ENCODE results near the gene TMEM175. TPM values are rescaled to one million over a fixed set of nuclear protein-coding genes. Genes with fewer than 3 reads are reported as not detected.

The TMEM175 gene
- total RNA-seq, 1 donor: 28.3 TPM

GRCh38 chr4:898869-899555, 33.2 kb upstream of the TMEM175 start:
- DNase-seq (ENCODE audit: low read depth in 2 of 3, low spot score in 2 of 3): no peak

DNA sequence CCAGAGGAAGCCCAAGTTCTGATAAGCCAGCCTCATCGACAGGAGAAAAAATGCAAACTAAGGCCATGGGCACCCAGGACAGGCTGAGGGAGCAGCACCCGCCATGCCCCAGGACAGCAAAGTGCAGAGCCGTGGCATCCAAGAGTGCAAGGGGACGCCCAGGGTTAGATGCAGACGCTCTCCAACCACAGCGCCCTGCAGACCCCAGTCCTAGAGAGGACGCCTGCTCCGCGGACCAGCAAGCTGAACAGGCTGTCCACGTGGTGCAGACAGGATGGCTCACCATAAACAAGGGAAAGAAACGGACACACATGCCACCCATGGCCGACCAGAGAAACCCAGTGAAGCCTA, 32.7 kb upstream of the TMEM175 start:
- no peak for DNase-seq (ENCODE audit: low read depth in 2 of 3, low spot score in 2 of 3)

DNA sequence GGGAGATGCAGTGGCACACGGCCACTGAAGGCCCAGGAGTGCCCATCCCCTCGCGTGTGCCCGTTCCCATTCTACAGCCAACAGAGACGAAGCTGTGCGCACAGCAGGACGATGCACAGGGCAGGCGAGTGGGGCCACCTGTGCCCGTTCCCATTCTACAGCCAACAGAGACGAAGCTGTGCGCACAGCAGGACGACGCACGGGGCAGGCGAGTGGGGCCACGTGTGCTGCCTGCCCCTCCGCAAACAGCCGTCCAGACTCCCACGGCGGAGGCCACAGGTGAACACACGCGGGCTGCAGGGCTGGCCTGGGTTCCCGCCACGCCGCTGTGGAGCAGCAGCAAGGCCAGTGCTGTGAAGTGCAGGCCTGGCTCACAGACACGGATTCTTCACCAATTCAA, 32.2 kb upstream of the TMEM175 start:
- DNase-seq (ENCODE audit: low read depth in 2 of 3, low spot score in 2 of 3): no peak

GRCh38 chr4:900721-901120, 31.5 kb upstream of the TMEM175 start:
- no peak for DNase-seq (ENCODE audit: low read depth in 2 of 3, low spot score in 2 of 3)

DNA sequence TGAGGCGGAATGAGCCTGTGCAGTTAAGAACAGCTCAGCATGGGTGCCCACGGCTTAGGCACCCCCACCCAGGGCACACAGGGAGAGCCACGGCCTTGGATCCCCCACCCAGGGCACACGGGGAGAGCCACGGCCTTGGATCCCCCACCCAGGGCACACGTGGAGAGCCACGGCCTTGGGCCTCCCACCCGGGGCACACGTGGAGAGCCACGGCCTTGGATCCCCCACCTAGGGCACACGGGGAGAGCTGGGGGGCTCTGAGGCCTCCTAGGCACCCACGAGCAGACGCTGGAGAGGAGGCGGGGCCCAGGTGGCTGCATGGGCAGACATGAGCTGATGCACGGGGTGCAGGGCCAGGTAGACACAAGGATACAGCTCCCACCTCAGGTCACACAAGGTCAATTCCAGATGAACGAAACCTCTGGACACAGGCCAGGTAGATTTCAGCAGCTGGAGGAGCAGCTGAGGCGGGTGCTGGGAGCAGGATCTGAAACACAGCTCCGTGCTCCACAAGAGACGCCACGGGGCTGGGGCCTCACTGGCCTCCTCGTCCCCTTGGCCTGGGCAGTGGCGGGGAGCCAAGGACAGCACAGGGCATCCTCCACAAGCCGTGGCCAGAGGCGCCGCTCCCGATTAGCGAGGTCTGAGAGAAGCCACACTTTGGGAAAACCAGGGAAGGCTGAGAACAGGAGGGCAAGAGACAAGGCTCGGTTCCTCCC, 30.9 kb upstream of the TMEM175 start:
- no peak for DNase-seq (ENCODE audit: low read depth in 2 of 3, low spot score in 2 of 3)

DNA sequence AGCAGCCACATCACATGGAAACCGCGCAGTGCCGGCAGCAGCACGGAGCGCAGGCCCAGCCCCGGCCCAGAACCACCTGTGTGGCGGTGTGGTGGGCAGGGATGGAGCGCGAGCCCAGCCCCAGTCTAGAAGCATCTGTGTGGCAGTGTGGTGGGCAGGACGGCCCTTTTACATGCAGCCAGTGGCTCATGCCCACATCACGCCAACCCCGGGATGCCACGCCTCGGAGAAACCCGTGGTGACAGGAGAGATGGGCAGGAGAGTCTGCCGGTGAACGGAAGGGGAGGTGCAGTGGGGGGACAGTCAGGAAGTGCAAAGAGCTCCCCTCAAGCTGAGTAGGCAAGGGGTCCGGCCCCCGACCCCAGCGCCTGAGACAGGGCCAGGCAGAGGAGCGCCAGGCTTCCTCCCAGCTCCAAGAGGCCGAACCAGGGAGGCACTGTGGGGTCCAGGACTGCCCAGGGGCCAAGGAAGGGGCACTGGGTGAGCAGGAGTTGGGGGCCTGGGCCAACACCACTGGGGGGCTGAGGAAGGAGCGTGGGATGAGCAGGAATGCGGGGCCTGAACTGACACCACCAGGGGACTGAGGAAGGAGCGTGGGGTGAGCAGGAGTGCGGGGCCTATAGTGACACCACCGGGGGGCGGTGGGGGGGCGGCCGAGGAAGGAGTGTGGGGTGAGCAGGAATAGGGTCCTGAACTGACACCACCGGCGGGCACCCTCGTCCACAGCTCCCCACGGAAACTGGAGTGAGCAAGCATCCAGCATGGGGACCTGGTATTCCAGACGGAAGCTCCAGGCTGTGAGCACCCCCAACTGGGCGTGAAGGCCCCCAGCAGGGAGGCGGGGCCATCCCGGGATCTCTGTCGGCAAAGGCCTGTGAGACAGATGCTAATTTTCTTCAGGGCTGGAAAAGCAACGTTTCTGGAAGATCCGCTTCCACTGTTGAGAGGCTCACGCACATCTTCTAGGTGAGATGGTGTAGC, 28.9 kb upstream of the TMEM175 start:
- DNase-seq (ENCODE audit: low read depth in 2 of 3, low spot score in 2 of 3): no peak

DNA sequence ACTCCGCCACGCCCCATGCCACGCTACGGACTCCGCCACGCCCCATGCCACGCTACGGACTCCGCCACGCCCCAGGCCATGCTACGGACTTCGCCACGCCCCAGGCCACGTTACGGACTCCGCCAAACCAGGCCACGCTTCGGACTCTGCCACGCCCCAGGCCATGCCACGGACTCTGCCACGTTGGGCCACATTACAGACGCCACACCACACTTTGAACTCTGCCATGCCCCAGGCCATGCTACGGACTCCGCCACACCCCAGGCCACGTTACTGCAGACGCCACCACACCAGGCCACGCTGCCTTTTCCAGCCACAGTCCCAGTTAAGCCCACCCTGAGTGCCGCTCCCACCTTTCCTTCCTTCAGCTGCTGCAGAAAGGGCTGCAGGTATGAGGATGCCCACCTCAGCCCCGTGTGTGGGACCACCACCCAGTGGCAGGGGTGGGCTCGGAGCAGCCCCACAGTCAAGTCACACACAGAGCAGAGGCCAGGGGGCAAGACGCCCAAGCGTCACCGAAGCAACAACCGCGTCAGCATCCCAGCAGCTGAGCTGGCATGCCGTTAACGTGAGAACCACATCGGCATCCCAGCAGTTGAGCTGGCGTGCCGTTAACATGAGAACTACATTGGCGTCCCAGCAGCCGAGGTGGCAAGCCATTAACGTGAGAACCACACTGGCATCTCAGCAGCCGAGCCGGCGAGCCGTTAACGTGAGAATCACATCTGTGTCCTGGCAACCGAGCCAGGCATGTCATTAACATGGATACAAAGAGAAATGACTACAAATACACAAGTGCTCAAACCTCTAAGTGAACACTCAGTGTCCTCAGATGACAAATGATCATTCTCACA, 26.5 kb upstream of the TMEM175 start:
- DNase-seq (ENCODE audit: low read depth in 2 of 3, low spot score in 2 of 3): no peak

DNA sequence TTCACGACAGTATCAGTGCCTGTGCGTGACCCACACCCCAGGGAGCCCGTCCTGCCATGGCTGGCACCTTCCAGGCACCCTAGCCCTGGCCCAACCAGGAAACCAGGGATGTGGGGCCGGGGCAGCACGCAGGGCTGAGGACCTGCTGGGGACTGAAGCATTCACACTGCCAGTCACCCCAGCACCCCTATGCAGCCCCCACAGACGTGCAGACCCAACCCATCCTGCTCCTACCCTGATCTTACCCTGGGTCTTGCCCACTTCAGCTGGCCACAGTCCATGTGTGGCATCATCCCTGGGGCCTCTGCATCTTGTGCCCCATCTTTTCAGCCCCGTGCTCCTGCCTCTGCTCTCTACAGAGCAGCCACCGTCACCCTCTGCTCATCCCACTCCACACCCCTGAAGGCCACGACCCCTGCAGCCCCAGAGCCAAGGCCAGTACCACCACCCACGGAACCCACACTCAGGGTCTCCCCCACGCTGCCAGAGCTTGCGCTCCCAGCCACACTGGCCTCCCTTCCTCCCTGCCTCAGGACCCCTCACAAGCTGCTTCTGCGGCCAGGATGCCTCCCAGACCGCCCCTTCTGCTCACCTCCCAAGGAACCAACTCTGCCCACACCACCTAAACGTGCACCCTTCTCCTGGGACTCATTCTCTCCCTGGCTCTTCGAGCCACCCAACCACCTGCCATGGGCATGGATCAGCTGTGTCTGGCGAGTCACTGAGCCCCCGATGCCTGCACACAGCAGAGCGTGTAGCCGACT, 25.7 kb upstream of the TMEM175 start:
- no peak for DNase-seq (ENCODE audit: low read depth in 2 of 3, low spot score in 2 of 3)

DNA sequence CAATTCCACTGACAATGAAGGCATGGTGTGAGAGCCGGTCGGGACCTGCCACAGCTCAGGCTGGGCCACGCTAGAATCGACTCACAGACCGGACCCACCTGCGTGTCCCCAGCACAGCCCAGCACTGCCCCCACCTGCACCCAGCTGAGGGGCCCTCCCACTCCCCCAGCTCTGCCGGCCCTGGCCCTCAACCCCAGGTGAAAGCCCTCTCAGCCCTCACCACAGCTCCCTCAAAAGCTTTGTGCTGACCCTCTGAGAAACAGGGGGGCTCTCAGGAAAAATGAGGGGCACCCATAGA, 25.2 kb upstream of the TMEM175 start:
- no peak for DNase-seq (ENCODE audit: low read depth in 2 of 3, low spot score in 2 of 3)

GRCh38 chr4:907691-908425, 24.4 kb upstream of the TMEM175 start:
- DNase-seq (ENCODE audit: low read depth in 2 of 3, low spot score in 2 of 3): no peak

GRCh38 chr4:909131-909571, 23.1 kb upstream of the TMEM175 start:
- no peak for DNase-seq (ENCODE audit: low read depth in 2 of 3, low spot score in 2 of 3)

DNA sequence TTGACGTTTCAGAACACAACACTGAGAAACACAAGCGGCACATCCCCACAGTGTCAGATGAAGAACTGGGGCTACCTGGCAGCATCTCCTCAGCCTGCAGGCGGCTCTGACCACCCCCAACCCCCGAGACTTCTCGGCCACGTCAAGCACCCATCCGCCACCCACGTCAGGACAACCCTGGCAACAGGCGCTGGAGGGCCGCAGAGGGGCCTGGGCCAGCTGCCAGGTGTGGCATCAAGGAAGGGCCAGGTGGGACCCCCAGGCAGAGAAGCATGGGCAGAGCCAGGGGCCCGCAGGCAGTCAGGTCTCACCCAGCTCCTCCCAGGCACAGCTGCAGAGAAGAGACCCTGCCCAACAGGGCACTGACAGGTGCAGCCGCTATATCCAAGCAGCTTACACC, 22.4 kb upstream of the TMEM175 start:
- no peak for DNase-seq (ENCODE audit: low read depth in 2 of 3, low spot score in 2 of 3)

DNA sequence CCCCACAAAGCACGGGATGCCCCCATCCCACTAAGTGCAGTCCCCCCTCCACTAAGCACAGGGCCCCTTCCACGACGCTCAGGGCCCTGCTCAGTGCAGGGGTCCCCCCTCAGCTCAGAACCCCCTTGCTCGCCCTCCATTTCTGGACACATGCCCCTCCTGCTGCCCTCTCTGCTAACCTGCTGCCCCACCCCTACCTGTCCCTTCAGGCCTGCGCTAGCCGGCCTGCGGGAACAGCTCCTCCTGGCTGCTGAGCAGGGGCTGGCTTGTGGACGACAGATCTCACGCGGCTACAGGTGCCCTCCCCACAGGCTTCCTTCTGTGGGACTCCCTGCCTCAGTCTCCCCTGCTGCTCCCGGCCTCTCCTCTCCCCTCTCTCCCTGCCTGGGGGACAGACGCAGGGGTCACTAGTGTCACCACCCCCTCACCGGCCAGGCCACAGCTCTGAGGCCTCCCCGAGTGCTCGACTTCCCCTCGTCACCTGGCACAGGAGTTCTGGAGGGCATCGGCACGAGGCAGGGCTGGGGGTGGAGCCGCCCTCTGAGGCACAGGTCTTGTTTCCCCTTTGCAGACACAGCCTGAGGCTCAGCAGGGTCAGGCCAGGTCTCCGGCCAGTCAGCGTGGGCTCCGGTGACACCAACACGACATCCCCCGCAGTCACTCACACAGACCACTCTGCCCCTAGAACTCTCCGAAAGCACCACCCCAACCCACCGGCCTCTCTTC, 21.7 kb upstream of the TMEM175 start:
- DNase-seq (ENCODE audit: low read depth in 2 of 3, low spot score in 2 of 3): no peak

- DNase-seq (ENCODE audit: low read depth in 2 of 3, low spot score in 2 of 3): no peak
These were observed 21.0 kb upstream of the TMEM175 start for GRCh38 chr4:911221-911751.

GRCh38 chr4:911871-912490, 20.3 kb upstream of the TMEM175 start:
- no peak for DNase-seq (ENCODE audit: low read depth in 2 of 3, low spot score in 2 of 3)

DNA sequence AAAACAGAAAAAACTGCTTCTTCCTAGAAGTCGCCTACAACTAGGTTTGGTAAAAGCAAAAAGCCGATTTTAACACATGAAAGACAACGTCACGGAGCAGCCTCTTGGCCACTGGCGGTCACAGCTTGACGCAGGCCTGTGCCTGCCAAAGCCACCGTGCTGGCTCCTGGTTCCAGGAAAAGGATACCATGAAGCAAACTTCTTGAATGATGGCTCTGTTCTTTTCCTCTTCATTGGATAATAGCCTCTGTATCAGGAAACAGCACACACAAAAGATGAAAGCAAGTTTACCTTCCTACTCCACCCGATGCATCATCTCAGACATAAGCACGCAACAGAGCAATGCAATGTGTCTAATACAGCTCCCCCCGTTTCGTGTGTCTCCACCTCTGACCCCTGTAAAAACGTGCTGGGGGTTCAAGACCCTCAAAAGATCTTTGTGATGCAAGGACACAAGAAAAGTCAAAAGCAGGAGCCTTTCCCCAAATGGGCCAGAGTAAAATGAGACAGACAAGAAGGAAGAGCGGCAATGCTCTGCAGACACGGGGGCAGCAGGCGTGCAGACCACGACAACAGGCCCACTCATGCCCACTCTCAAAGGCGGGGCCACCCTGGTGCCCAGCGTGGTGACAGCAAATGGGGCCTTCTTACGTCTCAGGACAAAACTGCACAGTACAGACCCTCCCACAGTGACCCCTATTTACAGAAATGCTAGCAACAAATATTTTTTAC, 19.5 kb upstream of the TMEM175 start:
- no peak for DNase-seq (ENCODE audit: low read depth in 2 of 3, low spot score in 2 of 3)

DNA sequence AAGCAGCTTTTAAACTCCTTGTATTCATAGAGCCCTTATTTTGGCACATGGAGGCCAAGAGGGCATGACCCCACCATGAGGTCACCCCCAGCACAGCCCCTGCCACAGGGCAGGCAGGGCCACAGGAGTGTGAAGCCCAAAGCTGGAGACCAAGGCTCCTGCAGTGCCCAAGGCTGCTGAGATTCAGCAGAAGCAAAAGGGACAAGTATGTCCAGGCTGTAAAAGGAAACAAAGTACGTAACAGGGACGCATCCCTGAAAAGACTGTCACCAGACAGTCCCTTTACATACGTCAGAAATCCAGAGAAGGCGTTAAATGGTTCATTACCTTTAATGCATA, 19.0 kb upstream of the TMEM175 start:
- DNase-seq (ENCODE audit: low read depth in 2 of 3, low spot score in 2 of 3): no peak

Data from hematopoietic multipotent progenitor cell (in vitro differentiated cells).